ENCODE measurements around the gene UNC5CL.
"Not testable (repeated sequence)": the region's sequence is repeated elsewhere in the genome, so short reads cannot be mapped to it uniquely, and the experiment has no call there.

UNC5CL gene

GRCh38 chr6:41040940-41041536 lies 2.0 kb upstream of the UNC5CL start:
- in situ Hi-C loops (cut with MboI; ENCODE audit: low sequenced_read_pairs) = no loop called here

- in situ Hi-C loops (cut with MboI; ENCODE audit: low sequenced_read_pairs) = no loop called here
Measured at GRCh38 chr6:41040101-41040939, 1.3 kb upstream of the UNC5CL start.

- in situ Hi-C loops (cut with MboI; ENCODE audit: low sequenced_read_pairs) = no loop called here
Measured at GRCh38 chr6:41038205-41038604, 816 bp downstream of the UNC5CL start.

- in situ Hi-C loops (cut with MboI; ENCODE audit: low sequenced_read_pairs) = no loop called here
Measured at GRCh38 chr6:41037107-41037900, 1.7 kb downstream of the UNC5CL start.

GRCh38 chr6:41036601-41037000 lies 2.4 kb downstream of the UNC5CL start:
- in situ Hi-C loops (cut with MboI; ENCODE audit: low sequenced_read_pairs) = no loop called here

GRCh38 chr6:41036186-41036585 lies 2.8 kb downstream of the UNC5CL start:
- in situ Hi-C loops (cut with MboI; ENCODE audit: low sequenced_read_pairs) = no loop called here

GRCh38 chr6:41033776-41034175 lies 5.2 kb downstream of the UNC5CL start:
- in situ Hi-C loops (cut with MboI; ENCODE audit: low sequenced_read_pairs) = no loop called here

GRCh38 chr6:41032830-41033229 lies 6.2 kb downstream of the UNC5CL start:
- in situ Hi-C loops (cut with MboI; ENCODE audit: low sequenced_read_pairs) = no loop called here

- in situ Hi-C loops (cut with MboI; ENCODE audit: low sequenced_read_pairs) = no loop called here
Measured at GRCh38 chr6:41028561-41029412, 10.2 kb downstream of the UNC5CL start.

GRCh38 chr6:41027799-41028560 lies 11.0 kb downstream of the UNC5CL start:
- in situ Hi-C loops (cut with MboI; ENCODE audit: low sequenced_read_pairs) = no loop called here

GRCh38 chr6:41027241-41027640 lies 11.8 kb downstream of the UNC5CL start:
- in situ Hi-C loops (cut with MboI; ENCODE audit: low sequenced_read_pairs) = no loop called here

- in situ Hi-C loops (cut with MboI; ENCODE audit: low sequenced_read_pairs) = no loop called here
Measured at GRCh38 chr6:41025966-41026530, 13.0 kb downstream of the UNC5CL start.

GRCh38 chr6:41023114-41023513 lies 15.9 kb downstream of the UNC5CL start:
- in situ Hi-C loops (cut with MboI; ENCODE audit: low sequenced_read_pairs) = no loop called here

- in situ Hi-C loops (cut with MboI; ENCODE audit: low sequenced_read_pairs) = no loop called here
Measured at GRCh38 chr6:41022294-41022693, 16.7 kb downstream of the UNC5CL start.

GRCh38 chr6:41021832-41022231 lies 17.2 kb downstream of the UNC5CL start:
- in situ Hi-C loops (cut with MboI; ENCODE audit: low sequenced_read_pairs) = no loop called here

GRCh38 chr6:41017663-41018062 lies 21.4 kb downstream of the UNC5CL start:
- in situ Hi-C loops (cut with MboI; ENCODE audit: low sequenced_read_pairs) = no loop called here

- in situ Hi-C loops (cut with MboI; ENCODE audit: low sequenced_read_pairs) = not testable (repeated sequence)
Measured at GRCh38 chr6:41015860-41016259, 23.2 kb downstream of the UNC5CL start.

GRCh38 chr6:41014780-41015179 lies 24.2 kb downstream of the UNC5CL start:
- in situ Hi-C loops (cut with MboI; ENCODE audit: low sequenced_read_pairs) = no loop called here

GRCh38 chr6:41013466-41014153 lies 25.4 kb downstream of the UNC5CL start:
- in situ Hi-C loops (cut with MboI; ENCODE audit: low sequenced_read_pairs) = no loop called here

Data from HL-60/S4 (cell line).